GM12878 (cell line): ENCODE data around the gene PRRT4.

ENCODE experiments used
- CTCF ChIP-seq, 3 experiments: IDR thresholded peaks in 2 of 3; conservative IDR thresholded peaks in 1 of 3; 2 replicates each; pipeline ENCODE4 v1.5.1; 2011; ENCODE audit warnings: low read depth in 3 of 3, low read length in 3 of 3, mild to moderate bottlenecking in 3 of 3, control low read depth in 2 of 3, moderate library complexity in 2 of 3, inconsistent platforms in 1 of 3, mixed read lengths in 1 of 3; ENCODE audit not compliant: control insufficient read depth in 2 of 3, insufficient read depth in 1 of 3; ENCODE audit errors: extremely low read depth in 1 of 3
- EGR1 ChIP-seq, 2 experiments: IDR thresholded peaks; 1 replicate in 1 of 2; 2 replicates in 1 of 2; pipeline ENCODE4 v1.6.1; 2011 to 2012; ENCODE audit warnings: low read depth in 2 of 2, low read length in 2 of 2, borderline replicate concordance in 1 of 2, mild to moderate bottlenecking in 1 of 2, moderate library complexity in 1 of 2
- EP300 ChIP-seq, 2 experiments: fragments of 150-350 bp in 1 of 2; IDR thresholded peaks; 2 replicates each; pipeline ENCODE4 v1.6.1; 2011 to 2012; ENCODE audit warnings: low read depth in 2 of 2, low read length in 2 of 2, borderline replicate concordance in 1 of 2, improper control_type of control experiment in 1 of 2, inconsistent platforms in 1 of 2; ENCODE audit not compliant: control insufficient read depth in 1 of 2
- ESRRA ChIP-seq: IDR thresholded peaks from 2 replicates; pipeline ENCODE4 v1.6.1; 2012; ENCODE audit warnings: mild to moderate bottlenecking, low read length, improper control_type of control experiment
- HCFC1 ChIP-seq: fragments of 150-350 bp; IDR thresholded peaks from 2 replicates; pipeline ENCODE4 v1.6.1; 2014; ENCODE audit warnings: low read length
- SIN3A ChIP-seq: IDR thresholded peaks from 2 replicates; pipeline ENCODE4 v1.6.1; 2012; ENCODE audit warnings: low read depth, low read length, improper control_type of control experiment
- USF2 ChIP-seq: IDR thresholded peaks from 2 replicates; pipeline ENCODE4 v1.6.1; 2011; ENCODE audit warnings: low read depth, low read length, improper control_type of control experiment, borderline replicate concordance
- ZNF24 ChIP-seq: fragments of 450-650 bp; IDR thresholded peaks from 2 replicates; pipeline ENCODE4 v1.6.1; 2017; ENCODE audit warnings: antibody characterized with exemption, mild to moderate bottlenecking
- TF ChIP-seq, protein P1 (sequence below): fragments of 450-650 bp; IDR thresholded peaks from 2 replicates; pipeline ENCODE4 v1.6.1; 2017; ENCODE audit warnings: mild to moderate bottlenecking
- TF ChIP-seq, protein P2 (sequence below): fragments of 450-650 bp; conservative IDR thresholded peaks from 2 replicates; pipeline ENCODE4 v1.6.1; 2017; ENCODE audit warnings: mild to moderate bottlenecking, moderate library complexity

DNA sequence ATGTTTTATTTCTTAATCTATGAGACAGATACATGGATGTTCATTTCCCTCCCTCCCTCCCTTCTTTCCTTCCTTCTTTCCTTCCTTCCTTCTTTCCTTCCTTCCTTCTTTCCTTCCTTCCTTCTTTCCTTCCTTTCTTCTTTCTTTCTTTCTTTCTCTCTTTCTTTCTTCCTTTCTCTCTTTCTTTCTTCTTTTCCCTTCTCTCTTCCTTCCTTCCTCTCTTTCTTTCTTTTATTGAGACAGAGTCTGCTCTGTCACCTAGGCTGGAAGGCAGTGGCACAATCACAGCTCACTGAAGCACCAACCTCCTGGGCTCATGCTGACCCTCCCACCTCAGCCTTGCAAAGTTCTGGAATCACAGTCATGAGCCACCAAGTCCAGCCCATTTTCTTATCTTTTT is 5.5 kb upstream of the PRRT4 start:
- TF ChIP-seq, protein P1, sequence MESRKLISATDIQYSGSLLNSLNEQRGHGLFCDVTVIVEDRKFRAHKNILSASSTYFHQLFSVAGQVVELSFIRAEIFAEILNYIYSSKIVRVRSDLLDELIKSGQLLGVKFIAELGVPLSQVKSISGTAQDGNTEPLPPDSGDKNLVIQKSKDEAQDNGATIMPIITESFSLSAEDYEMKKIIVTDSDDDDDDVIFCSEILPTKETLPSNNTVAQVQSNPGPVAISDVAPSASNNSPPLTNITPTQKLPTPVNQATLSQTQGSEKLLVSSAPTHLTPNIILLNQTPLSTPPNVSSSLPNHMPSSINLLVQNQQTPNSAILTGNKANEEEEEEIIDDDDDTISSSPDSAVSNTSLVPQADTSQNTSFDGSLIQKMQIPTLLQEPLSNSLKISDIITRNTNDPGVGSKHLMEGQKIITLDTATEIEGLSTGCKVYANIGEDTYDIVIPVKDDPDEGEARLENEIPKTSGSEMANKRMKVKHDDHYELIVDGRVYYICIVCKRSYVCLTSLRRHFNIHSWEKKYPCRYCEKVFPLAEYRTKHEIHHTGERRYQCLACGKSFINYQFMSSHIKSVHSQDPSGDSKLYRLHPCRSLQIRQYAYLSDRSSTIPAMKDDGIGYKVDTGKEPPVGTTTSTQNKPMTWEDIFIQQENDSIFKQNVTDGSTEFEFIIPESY: no peak
- TF ChIP-seq SIN3A: no peak
- no peak for TF ChIP-seq EGR1 (IDR thresholded peaks at IDR 0.05; ENCODE audit: borderline replicate concordance in 1 of 2, low read depth in 2 of 2, low read length in 2 of 2)
- no peak for TF ChIP-seq ZNF24
- no peak for TF ChIP-seq CTCF (IDR thresholded peaks at IDR 0.05 in 2 of 3, conservative IDR thresholded peaks at IDR 0.05 in 1 of 3; ENCODE audit: control insufficient read depth in 2 of 3, extremely low read depth in 1 of 3, insufficient read depth in 1 of 3, low read depth in 3 of 3, low read length in 3 of 3)
- no peak for TF ChIP-seq EP300 (IDR thresholded peaks at IDR 0.05; ENCODE audit: borderline replicate concordance in 1 of 2, control insufficient read depth in 1 of 2, low read depth in 2 of 2, low read length in 2 of 2)
- no peak for TF ChIP-seq USF2
- TF ChIP-seq, protein P2, sequence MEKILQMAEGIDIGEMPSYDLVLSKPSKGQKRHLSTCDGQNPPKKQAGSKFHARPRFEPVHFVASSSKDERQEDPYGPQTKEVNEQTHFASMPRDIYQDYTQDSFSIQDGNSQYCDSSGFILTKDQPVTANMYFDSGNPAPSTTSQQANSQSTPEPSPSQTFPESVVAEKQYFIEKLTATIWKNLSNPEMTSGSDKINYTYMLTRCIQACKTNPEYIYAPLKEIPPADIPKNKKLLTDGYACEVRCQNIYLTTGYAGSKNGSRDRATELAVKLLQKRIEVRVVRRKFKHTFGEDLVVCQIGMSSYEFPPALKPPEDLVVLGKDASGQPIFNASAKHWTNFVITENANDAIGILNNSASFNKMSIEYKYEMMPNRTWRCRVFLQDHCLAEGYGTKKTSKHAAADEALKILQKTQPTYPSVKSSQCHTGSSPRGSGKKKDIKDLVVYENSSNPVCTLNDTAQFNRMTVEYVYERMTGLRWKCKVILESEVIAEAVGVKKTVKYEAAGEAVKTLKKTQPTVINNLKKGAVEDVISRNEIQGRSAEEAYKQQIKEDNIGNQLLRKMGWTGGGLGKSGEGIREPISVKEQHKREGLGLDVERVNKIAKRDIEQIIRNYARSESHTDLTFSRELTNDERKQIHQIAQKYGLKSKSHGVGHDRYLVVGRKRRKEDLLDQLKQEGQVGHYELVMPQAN: no peak
- TF ChIP-seq HCFC1: no peak
- no peak for TF ChIP-seq ESRRA
